Measurements from ENCODE around the gene SHMT2. TPM values are rescaled to one million over a fixed set of nuclear protein-coding genes. Genes with fewer than 3 reads are reported as not detected.

Gene SHMT2
- total RNA-seq, 1 donor from 2014 or later = 118 TPM

GRCh38 chr12:57196956-57197355 lies 32.6 kb upstream of the SHMT2 start:
- H3K4me3 ChIP-seq (ENCODE audit: low read depth, low read length) = no peak overlapping the region
- TF ChIP-seq, protein P1, sequence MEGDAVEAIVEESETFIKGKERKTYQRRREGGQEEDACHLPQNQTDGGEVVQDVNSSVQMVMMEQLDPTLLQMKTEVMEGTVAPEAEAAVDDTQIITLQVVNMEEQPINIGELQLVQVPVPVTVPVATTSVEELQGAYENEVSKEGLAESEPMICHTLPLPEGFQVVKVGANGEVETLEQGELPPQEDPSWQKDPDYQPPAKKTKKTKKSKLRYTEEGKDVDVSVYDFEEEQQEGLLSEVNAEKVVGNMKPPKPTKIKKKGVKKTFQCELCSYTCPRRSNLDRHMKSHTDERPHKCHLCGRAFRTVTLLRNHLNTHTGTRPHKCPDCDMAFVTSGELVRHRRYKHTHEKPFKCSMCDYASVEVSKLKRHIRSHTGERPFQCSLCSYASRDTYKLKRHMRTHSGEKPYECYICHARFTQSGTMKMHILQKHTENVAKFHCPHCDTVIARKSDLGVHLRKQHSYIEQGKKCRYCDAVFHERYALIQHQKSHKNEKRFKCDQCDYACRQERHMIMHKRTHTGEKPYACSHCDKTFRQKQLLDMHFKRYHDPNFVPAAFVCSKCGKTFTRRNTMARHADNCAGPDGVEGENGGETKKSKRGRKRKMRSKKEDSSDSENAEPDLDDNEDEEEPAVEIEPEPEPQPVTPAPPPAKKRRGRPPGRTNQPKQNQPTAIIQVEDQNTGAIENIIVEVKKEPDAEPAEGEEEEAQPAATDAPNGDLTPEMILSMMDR (conservative IDR thresholded peaks at IDR 0.05; ENCODE audit: low read depth, low read length) = no peak
- DNase-seq (ENCODE audit: low read depth) = no peak

GRCh38 chr12:57198329-57198728 lies 31.2 kb upstream of the SHMT2 start:
- DNase-seq (ENCODE audit: low read depth) = no peak
- TF ChIP-seq, protein P1 (conservative IDR thresholded peaks at IDR 0.05; ENCODE audit: low read depth, low read length) = no peak
- no peak overlapping the region for H3K4me3 ChIP-seq (ENCODE audit: low read depth, low read length)

GRCh38 chr12:57199191-57199590 lies 30.3 kb upstream of the SHMT2 start:
- TF ChIP-seq, protein P1 (conservative IDR thresholded peaks at IDR 0.05; ENCODE audit: low read depth, low read length) = no peak
- H3K4me3 ChIP-seq (ENCODE audit: low read depth, low read length) = no peak overlapping the region
- DNase-seq (ENCODE audit: low read depth) = no peak

- TF ChIP-seq, protein P1 (conservative IDR thresholded peaks at IDR 0.05; ENCODE audit: low read depth, low read length) = no peak
Measured at GRCh38 chr12:57200497-57200896, 29.0 kb upstream of the SHMT2 start.

DNA sequence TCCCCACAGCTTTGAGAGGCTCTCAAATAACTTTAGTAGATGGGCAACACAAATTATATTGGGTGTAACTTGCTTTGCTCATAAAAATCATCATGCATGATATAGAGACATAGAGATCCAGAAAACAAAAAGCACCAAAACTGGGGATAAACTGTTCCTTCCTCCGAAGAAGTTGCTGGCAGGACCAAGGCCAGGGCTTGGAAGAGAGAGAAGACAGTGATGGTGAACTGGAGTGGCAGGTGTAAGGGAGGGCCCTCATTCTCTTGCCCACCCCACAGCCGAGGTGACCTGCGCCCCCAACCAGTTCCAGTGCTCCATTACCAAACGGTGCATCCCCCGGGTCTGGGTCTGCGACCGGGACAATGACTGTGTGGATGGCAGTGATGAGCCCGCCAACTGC lies 28.3 kb upstream of the SHMT2 start:
- no peak for DNase-seq (ENCODE audit: low read depth)
- TF ChIP-seq, protein P1 (conservative IDR thresholded peaks at IDR 0.05; ENCODE audit: low read depth, low read length) = no peak
- no peak overlapping the region for H3K4me3 ChIP-seq (ENCODE audit: low read depth, low read length)

More at GRCh38 chr12:57200497-57200896, 29.0 kb upstream of the SHMT2 start:
- DNase-seq (ENCODE audit: low read depth) = no peak
- no peak overlapping the region for H3K4me3 ChIP-seq (ENCODE audit: low read depth, low read length)

DNA sequence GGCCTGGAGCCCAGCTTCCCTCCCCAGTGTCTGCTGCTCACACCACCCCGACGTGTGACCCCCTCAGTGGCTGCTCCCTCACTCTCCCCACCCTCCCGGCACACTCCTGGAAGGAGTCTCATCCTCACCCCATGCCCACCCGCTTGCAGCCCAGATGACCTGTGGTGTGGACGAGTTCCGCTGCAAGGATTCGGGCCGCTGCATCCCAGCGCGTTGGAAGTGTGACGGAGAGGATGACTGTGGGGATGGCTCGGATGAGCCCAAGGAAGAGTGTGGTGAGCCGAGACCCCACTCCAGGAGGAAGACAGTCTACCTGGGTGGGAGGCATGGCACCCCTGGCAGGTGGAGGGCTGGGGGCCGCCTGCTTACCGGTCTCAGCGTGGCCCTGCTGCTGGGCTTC lies 27.9 kb upstream of the SHMT2 start:
- DNase-seq (ENCODE audit: low read depth) = no peak

GRCh38 chr12:57202321-57202720 lies 27.2 kb upstream of the SHMT2 start:
- H3K4me3 ChIP-seq (ENCODE audit: low read depth, low read length) = no peak overlapping the region
- TF ChIP-seq, protein P1 (conservative IDR thresholded peaks at IDR 0.05; ENCODE audit: low read depth, low read length) = no peak

More for the DNA sequence above, 27.9 kb upstream of the SHMT2 start:
- H3K4me3 ChIP-seq (ENCODE audit: low read depth, low read length) = no peak overlapping the region
- TF ChIP-seq, protein P1 (conservative IDR thresholded peaks at IDR 0.05; ENCODE audit: low read depth, low read length) = no peak

More at GRCh38 chr12:57202321-57202720, 27.2 kb upstream of the SHMT2 start:
- DNase-seq (ENCODE audit: low read depth) = no peak
